ENCODE results near the gene SGMS1.

SGMS1 gene

DNA sequence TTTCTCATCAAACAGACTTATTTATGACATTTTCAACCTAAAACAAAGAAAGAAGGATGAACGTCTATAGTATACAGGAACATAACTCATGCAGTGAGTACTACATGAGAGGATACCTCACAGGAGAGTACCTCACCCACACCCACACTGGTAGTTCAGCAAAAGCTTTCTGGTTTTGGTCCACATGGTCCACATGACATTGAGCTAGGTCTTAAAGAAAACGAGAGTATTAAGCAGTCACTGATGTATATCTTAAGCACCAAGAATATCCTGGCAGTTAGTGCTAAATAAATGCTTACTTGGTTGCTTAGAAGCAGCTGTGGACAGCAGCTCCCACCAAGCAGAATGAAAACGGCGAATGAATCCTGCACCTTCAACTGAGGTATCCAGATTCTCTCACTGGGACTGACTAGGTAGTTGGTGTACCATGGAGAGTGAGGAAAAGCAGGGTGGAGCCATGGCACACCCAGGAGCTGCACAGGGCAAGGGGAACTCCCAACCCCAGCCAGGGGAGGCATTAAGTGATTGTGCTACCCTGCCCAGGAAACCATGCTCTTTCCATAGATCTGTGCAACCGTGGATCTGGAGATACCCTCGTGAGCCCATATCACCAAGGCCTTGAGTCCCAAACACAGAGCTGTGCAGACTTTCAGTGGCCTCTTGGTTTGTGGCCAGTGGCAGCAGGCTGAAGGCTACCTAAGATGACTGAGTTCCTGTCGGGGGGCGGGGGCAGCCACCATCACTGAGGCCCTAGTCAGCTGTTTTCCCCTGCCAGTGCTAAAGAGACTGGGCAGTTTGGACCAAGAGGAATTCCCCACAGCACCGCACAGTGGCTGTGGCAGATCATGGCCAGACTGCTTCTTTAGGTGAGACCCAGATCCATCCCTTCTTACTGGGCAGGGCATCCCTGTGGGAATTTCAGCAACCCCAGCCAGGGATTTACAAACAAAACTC is 143.4 kb downstream of the SGMS1 start:
- H3F3A ChIP-seq (ENCODE audit: control insufficient read depth, insufficient read depth): no peaks in the 10 kb centered on the region
- TF ChIP-seq, protein P1, sequence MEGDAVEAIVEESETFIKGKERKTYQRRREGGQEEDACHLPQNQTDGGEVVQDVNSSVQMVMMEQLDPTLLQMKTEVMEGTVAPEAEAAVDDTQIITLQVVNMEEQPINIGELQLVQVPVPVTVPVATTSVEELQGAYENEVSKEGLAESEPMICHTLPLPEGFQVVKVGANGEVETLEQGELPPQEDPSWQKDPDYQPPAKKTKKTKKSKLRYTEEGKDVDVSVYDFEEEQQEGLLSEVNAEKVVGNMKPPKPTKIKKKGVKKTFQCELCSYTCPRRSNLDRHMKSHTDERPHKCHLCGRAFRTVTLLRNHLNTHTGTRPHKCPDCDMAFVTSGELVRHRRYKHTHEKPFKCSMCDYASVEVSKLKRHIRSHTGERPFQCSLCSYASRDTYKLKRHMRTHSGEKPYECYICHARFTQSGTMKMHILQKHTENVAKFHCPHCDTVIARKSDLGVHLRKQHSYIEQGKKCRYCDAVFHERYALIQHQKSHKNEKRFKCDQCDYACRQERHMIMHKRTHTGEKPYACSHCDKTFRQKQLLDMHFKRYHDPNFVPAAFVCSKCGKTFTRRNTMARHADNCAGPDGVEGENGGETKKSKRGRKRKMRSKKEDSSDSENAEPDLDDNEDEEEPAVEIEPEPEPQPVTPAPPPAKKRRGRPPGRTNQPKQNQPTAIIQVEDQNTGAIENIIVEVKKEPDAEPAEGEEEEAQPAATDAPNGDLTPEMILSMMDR (IDR thresholded peaks at IDR 0.05; ENCODE audit: low read depth, low read length, poor library complexity, severe bottlenecking): no peak
- no peak for TF ChIP-seq EZH2phosphoT487 (IDR thresholded peaks at IDR 0.05; ENCODE audit: borderline replicate concordance, low read length)
- no peak overlapping the region for H3K27ac ChIP-seq (ENCODE audit: low read depth, low read length)
- no peak overlapping the region for H3K4me2 ChIP-seq (ENCODE audit: low read length)
- no peaks in the 10 kb centered on the region for H3K36me3 ChIP-seq (ENCODE audit: control insufficient read depth, low read length)
- peaks cover 18% of the 10 kb centered on the region for H3K9me3 ChIP-seq (ENCODE audit: control insufficient read depth, insufficient read depth, low read length)
- no peak overlapping the region for H3K4me3 ChIP-seq (ENCODE audit: low read length)
- no peaks in the 10 kb centered on the region for H3K27me3 ChIP-seq (ENCODE audit: control insufficient read depth, low read length)
- no peaks in the 10 kb centered on the region for H3K9me2 ChIP-seq (replicated peaks; ENCODE audit: control insufficient read depth, low read length)
- H3K79me2 ChIP-seq (ENCODE audit: control insufficient read depth, low read length): no peaks in the 10 kb centered on the region
- peaks cover 6% of the 10 kb centered on the region for H3K4me1 ChIP-seq (ENCODE audit: control insufficient read depth, low read length)
- H4K20me1 ChIP-seq (ENCODE audit: control insufficient read depth, insufficient read depth, low read depth, low read length): no peaks in the 10 kb centered on the region

DNA sequence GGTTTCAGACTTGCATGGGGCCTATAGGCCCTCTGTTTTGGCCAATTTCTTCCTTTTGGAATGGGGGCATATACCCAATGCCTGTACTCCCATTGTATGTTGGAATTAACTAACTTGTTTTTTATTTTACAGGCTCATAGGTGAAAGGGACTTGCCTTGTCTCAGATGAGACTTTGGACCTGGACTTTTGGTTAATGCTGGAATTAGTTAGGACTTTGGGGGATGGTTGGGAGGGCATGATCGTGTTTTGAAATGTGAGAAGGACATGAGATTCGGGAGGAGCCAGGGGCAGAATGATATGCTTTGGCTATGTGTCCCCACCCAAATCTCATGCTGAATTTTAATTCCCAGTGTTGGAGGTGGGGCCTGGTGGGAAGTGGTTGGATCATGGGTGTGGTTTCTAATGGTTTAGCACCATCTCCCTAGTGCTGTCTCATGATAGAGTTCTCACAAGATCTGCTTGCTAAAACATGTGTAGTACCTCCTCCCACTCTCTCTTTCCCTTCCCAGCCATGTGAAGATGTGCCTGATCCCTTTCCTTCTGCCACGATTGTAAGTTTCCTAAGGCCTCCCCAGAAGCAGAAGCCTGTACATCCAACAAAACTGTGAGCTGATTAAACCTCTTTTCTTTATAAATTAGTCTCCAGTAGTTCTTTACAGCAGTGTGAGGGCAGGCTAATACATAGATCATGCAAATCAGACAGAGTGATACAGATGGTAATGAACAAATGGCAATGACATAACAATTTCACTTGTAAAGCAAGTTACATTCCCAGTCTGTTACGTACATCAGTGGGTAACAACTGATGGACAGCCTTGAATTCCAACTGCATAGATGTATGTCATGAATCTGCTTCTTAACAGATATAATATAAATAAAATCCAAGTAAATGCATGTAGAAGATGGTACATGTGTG is 146.2 kb downstream of the SGMS1 start:
- Histone ChIP-seq H3K4me2 (ENCODE audit: low read length) (no peak overlapping the region), H3K9me2 (replicated peaks; ENCODE audit: control insufficient read depth, low read length) (no peaks in the 10 kb centered on the region), H3K79me2 (ENCODE audit: control insufficient read depth, low read length) (no peaks in the 10 kb centered on the region)

DNA sequence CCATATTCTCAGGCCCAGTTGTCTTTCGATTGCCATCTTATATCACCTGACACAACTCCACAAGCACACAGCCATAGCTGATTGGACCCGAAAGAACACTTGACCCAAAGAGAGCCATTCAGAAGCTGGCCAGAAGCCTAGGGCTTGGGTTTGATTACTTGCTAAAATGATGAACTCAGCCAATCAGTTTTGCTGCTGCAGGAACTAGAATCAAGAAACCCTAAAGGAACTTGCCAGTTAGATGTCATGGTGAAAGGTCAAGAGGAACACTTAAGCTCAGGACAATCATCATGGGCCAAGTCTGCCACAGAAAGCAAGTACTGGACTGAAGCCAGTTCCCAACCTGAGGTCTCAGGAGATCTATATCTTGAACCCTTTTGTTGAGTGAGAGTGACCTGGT is 150.0 kb downstream of the SGMS1 start:
- no peaks in the 10 kb centered on the region for H3K79me2 ChIP-seq (ENCODE audit: control insufficient read depth, low read length)
- no peaks in the 10 kb centered on the region for H3F3A ChIP-seq (ENCODE audit: control insufficient read depth, insufficient read depth)
- no peaks in the 10 kb centered on the region for H4K20me1 ChIP-seq (ENCODE audit: control insufficient read depth, insufficient read depth, low read depth, low read length)
- no peak overlapping the region for H3K4me2 ChIP-seq (ENCODE audit: low read length)
- peaks cover 19% of the 10 kb centered on the region for H3K4me1 ChIP-seq (ENCODE audit: control insufficient read depth, low read length)
- TF ChIP-seq, protein P1 (IDR thresholded peaks at IDR 0.05; ENCODE audit: low read depth, low read length, poor library complexity, severe bottlenecking): no peak
- no peak for TF ChIP-seq EZH2phosphoT487 (IDR thresholded peaks at IDR 0.05; ENCODE audit: borderline replicate concordance, low read length)
- H3K9me2 ChIP-seq (replicated peaks; ENCODE audit: control insufficient read depth, low read length): no peaks in the 10 kb centered on the region
- no peak overlapping the region for H3K4me3 ChIP-seq (ENCODE audit: low read length)
- no peaks in the 10 kb centered on the region for H3K27me3 ChIP-seq (ENCODE audit: control insufficient read depth, low read length)
- H3K9me3 ChIP-seq (ENCODE audit: control insufficient read depth, insufficient read depth, low read length): peaks cover 11% of the 10 kb centered on the region; the same call in 1 of the 2 replicates
- no peak overlapping the region for H3K27ac ChIP-seq (ENCODE audit: low read depth, low read length)
- H3K36me3 ChIP-seq (ENCODE audit: control insufficient read depth, low read length): no peaks in the 10 kb centered on the region

More for the DNA sequence above, 146.2 kb downstream of the SGMS1 start:
- Histone ChIP-seq H3K27me3 (ENCODE audit: control insufficient read depth, low read length) (no peaks in the 10 kb centered on the region), H4K20me1 (ENCODE audit: control insufficient read depth, insufficient read depth, low read depth, low read length) (no peaks in the 10 kb centered on the region), H3K9me3 (ENCODE audit: control insufficient read depth, insufficient read depth, low read length) (peaks cover 11% of the 10 kb centered on the region; the same call in 1 of the 2 replicates), H3K4me3 (ENCODE audit: low read length) (no peak overlapping the region), H3K27ac (ENCODE audit: low read depth, low read length) (no peak overlapping the region), H3K4me1 (ENCODE audit: control insufficient read depth, low read length) (no peaks in the 10 kb centered on the region), H3K36me3 (ENCODE audit: control insufficient read depth, low read length) (no peaks in the 10 kb centered on the region), H3F3A (ENCODE audit: control insufficient read depth, insufficient read depth) (no peaks in the 10 kb centered on the region)
- TF ChIP-seq EZH2phosphoT487 (IDR thresholded peaks at IDR 0.05; ENCODE audit: borderline replicate concordance, low read length): no peak
- TF ChIP-seq, protein P1 (IDR thresholded peaks at IDR 0.05; ENCODE audit: low read depth, low read length, poor library complexity, severe bottlenecking): no peak

Measured in DOHH2 (cell line).